HG03097 (cell line): ENCODE data around the gene SPATA31D4.
"Not testable (repeated sequence)": the region's sequence is repeated elsewhere in the genome, so short reads cannot be mapped to it uniquely, and the experiment has no call there.

ENCODE experiments used
- ATAC-seq: cut with Tn5 transposase; IDR thresholded peaks from one replicate; pipeline ENCODE4 v1.9.1; 2021; ENCODE audit not compliant: unreplicated experiment, low FRiP score

The SPATA31D4 gene

DNA sequence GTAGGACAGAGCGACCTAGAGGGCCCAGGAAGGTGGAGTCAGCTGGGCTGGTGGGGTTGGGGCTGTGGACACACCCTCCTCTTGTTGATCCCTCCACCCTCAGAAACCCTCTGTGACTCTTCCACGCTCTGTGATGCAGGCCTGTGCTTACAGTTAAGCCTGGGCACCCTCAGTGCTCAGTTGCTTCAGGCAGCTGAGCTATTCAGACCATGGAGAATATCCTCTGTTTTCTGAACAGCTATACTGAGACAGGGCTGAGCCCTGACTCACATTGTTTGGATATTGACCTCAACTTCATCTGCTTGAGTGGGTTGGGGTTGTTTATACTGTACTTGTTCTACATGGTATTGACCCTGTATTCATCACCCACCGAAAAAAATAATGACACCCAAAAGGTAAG, at the start of gene SPATA31D4:
SPATA31D4 (plus strand) TSS at position 124 of the 400 bp plus-strand sequence; CDS start at position 210, 86 bp downstream.
- not testable (repeated sequence) for ATAC-seq

DNA sequence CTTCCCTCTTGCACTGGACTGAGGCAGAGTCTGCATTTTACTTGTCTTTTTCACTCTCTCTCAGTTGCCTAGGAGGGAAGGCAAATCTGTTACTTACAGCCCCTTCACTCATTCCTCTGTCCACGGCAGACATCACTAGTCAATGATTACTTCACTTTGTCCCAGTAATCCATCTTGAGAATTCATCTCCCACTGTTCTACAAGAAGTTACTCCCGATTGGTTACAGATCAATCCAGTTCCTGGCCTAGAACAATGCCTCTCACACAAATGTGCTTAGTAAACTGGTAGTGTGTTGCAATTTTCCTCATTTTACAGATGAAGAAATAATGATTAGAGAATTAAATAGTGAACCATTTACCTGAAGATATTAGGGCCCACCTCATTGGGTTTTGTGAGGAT, 49.7 kb upstream of the SPATA31D4 start:
- no peak for ATAC-seq

DNA sequence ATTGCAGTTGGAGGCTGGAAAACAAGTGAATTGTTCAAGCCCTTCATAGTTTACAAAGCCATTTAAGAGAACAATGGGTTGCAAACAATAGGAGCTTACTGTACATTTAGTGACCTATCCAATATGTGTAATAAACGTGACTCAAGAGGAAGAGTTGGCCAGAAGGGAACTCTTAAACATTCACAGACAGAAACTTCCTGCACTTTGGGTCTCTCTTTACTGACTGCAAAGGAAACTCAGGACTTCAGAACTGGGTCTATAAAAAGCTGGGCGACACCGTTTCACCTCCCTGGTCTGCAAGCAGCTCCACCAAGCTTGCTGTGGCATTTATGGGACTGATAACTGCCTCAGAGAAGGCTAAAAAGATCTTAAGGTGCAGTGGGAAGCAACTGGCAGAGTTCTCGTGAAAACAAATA, 48.7 kb upstream of the SPATA31D4 start:
- no peak for ATAC-seq

DNA sequence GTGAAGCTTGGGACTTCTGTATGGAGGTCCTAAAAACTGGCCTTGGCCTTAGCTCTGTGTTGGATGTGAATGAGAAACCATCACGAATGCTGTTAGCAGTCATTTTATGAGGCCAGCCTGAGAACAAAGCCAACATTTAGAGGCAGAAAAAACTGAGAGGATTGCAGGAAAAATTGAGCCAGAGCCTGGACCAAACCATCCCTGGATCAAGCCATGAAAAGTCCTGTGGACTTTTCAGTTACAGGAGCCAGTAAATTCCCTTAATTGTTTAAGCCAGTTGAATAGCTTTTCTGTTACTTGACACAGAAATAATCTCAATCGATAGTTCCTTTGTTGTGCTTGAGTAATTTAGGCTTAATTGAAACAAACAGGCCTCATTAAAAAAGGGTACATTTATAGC, 42.6 kb upstream of the SPATA31D4 start:
- ATAC-seq = no peak

DNA sequence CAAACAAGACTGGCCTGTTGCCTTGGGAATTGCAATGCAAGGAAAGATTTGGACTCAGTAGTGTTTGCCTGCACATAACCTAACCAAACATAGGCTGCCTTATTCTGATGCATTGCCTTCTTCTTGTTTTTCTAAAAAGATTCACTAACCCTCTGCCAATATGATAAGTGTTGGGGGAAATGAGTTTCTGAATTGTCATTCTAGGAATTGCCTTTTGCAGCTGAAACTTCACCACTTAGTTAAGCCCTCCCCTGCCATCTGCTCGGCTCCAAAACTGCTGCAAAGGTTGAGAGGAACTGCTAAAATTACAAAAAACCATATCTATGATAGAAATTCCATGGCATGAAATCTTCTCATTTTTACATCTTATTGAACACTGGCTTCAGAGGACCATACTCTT, 41.6 kb upstream of the SPATA31D4 start:
- no peak for ATAC-seq

DNA sequence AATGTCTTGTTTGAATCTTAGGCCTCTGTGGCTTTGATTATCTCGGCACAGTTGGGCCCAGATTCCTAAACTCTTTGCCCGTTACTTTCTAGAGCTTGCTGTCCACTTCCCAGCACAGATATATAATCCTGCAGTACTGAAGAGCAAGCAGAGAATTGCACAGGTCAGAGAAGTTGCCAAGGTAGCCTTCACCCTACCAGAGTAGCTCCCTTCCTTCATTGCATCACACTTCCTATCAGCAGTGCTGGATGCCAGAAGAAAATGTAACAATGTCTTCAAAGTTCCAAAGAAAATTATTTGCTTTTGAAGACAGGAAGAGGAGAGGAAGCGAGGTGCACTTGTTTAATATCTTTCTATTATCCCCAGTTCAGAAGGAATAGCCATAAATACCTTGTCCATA, 38.1 kb upstream of the SPATA31D4 start:
- no peak for ATAC-seq

DNA sequence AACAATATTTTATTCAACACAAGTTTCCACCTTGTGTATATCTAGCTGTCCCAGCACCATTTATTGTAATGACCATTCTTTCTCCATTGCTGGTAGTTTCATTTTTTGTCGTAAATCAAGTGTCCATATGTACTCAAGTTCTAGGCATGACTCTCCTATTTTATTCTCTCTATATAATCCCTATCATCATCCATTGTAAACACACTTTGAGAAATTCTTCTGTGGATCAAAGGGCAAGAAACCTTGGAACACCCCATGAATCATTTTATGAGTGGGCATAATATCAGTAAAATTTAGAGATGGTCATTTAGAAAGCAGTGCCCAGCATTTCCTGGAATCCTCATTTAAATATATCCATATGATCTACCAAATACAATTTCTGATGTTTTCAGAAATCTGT, 35.8 kb upstream of the SPATA31D4 start:
- no peak for ATAC-seq

DNA sequence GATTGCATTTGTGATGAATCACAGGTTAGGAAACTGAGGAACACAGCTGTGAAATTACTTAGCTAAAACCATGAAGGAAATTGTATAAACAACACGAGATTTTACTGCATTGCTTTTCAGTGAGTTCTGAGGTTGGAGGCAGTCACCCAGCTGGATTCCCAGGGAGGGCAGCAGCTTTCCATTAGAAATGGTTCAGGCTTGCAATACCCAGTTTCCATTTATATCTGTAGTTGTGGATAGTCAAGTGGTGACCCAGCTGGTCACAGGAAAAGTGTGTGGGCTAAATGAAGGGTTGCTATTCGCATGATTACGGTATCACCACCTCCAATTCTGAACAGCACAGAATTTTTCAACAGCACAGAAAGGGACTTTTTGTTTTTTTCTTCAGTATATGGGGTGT, 34.3 kb upstream of the SPATA31D4 start:
- ATAC-seq = no peak

DNA sequence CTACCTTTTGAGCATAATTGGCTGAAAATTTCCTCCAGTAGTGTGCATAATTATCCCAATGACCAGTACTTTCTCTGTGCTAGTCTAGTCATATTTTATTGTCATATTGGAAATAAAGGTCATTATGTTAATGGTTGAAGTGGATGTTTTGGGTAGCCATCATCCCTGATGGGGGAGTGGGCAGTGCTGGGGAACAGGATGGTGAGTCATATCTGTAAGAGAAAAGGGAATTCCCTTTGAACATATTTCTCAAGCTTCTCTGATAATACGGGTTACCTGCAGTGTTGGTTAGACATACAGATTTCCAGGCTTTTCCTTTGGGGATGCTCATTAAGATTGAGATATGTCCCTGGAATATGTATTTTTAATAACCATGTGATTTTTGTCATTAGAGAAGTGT, 33.3 kb upstream of the SPATA31D4 start:
- ATAC-seq = no peak

DNA sequence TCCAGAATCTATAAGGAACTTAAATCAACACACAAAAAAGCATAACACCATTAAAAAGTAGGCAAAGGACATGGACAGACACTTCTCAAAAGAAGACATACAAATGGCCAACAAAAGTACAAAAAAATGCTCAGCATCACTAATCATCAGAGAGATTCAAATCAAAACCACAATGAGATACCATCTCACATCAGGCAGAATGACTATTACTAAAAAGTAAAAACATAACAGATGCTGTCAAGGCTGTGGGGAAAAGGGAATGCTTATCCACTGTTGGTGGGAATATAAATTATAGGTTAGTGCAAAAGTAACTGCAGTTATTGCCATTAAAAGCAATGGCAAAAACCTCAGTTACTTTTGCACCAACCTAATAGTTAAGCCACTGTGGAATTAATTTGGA, 32.2 kb upstream of the SPATA31D4 start:
- no peak for ATAC-seq

DNA sequence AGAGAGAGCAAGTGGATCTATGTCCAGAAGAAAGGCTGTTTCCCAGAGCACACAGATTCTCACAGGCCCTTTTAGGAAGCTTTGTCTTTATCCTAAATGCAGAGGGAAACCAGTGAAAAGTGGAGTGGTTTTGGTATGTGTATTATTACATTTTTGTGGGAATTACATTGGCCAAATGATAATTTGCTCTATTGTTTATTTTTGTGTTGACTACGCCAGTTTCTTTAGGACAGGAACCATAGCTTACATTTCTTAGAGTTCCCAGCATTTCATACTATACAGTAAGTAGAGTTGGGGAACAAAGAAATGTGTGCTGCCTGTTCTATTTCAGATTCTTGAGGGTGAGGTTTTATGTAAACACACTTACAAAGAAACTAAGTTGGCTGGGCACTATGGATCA, 29.4 kb upstream of the SPATA31D4 start:
- no peak for ATAC-seq

DNA sequence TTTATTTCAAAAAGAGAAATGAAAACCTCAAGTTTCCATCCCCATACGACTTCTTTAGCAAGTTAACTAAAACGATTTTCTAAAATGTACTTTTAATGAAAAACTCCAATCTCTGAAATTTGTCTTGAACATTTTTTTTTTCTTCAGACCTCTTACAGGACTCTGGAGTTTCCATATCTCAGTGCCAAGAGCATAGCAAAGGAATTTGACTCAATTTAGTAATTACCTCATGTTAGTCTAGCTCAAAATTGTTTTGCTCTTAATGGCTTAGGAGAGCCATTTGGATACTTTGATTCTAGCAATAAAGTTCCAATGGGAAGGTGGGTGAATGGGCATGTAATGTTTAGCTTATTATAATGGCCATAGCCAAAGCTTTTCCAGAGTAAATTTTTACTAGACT, 26.0 kb upstream of the SPATA31D4 start:
- no peak for ATAC-seq

DNA sequence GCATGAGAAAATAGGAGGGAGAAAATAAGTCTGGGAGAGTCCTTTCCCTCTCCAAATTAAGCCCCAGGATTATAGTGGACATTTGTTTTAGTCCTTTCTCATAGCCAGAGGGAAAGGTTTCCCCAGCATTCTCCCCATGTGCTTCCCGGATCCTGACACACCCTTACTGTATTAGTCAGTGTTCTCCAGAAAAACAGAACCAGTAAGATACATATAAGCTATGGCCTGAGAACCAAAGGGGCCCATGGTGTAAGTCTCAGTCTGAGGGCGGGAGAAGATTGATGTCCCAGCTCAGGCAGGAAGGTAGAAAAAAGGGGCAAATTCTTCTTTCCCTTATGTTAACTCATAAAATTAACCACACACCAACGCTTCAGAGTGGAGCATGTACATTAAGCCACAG, 25.6 kb upstream of the SPATA31D4 start:
- ATAC-seq = no peak

DNA sequence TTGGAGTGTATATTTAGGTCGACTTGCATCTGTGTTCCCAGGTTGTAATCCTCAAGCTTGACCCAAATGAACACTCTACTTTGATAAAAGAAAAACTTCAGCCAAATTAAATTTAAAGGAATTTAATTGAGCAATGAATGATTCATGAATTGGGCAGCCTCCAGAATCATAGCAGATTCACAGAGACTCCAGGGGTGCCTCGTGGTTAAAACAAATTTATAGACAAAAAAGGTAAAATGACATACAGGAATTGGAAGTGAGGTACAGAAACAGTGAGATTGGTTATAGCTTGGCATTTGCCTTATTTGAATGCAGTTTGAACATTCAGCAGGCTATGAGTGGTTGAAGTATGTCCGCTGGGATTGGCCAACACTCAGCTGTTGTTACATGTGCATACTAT, 21.6 kb upstream of the SPATA31D4 start:
- no peak for ATAC-seq

DNA sequence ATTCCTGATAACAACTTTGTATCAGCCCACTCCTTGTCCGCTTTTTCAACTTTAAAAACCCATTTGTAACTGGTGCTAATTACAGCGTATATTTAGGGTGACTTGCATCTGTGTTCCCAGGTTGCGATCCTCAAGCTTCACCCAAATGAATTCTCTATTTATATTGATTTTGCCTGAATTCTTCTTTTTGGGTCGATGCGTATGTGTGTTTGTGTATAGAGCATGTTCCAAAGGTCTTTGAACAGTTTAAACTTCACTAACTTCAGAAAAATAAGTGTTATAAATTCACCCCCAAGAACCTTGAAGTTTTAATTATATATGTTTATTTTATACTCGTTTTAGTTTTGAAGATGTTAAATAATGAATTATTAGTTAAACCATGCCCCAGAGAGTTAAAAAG, 16.1 kb upstream of the SPATA31D4 start:
- ATAC-seq = no peak

DNA sequence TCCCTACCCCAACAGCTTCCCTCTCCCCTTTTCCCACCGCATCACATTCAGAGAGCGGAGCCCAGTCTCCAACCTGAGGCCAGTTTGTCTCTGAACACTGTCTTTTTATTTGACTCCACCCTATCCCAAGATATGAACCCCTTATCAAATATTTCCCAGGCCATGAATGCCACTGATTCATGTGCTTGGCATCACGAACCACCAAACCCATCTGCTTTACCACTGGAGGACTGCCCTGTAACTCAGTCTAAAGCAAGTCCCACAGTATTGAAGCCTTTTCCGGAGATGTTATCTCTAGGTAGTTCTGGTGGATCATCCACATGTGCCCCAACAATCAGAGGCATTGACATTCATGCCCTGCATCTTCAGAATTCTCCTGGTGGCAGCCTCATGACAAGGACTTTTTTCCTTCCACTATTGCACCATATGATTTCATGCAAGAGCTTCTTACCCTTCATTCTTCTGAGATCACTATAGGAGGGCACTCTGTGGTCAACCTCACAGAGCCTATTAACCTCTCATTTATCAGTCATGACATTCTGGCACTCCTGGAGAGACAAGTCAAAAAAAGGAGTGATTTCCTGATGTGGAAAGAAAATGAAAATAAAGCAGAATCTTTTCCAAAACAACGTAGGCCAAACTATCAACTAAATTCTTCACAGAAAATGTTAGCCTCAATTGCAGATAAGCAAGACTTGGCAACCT, 12.3 kb upstream of the SPATA31D4 start:
- no peak for ATAC-seq

DNA sequence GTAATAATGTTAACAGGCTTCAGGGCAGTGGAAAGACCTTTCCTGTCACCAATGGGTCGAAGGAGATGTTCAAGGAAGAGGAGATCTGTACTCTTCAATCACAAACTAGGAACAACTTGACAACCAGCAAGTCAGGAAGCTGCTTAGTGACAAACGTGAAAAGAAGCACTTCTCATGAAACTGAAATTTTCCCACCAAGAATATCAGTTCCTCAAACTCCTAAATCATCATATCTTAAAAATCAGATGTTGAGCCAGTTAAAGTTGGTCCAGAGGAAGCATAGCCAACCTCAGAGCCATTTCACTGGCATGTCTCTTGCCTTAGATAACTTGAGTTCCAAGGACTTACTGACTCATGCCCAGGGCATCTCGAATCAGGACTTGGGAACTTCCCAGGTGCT, 9.7 kb upstream of the SPATA31D4 start:
- ATAC-seq = not testable (repeated sequence)

DNA sequence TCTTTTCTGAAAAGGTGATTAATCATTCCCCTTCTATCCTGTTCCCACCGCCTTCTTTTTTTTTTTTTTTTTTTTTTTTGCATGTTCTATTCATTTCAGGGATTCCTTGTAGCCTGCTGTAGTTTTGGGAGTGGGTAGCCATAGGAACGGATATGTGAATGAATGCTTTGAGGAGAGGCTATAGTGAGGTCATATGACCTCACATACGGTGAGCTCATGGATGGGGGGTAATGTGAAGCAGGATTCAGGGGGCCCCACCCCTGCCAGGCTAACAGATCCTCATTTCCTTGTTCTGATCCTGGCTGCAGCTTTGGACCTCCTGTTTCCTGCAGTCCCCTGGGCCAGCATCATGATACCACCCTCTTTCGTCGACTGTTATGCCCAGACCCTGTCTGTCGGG, 1.9 kb downstream of the SPATA31D4 start:
- not testable (repeated sequence) for ATAC-seq

DNA sequence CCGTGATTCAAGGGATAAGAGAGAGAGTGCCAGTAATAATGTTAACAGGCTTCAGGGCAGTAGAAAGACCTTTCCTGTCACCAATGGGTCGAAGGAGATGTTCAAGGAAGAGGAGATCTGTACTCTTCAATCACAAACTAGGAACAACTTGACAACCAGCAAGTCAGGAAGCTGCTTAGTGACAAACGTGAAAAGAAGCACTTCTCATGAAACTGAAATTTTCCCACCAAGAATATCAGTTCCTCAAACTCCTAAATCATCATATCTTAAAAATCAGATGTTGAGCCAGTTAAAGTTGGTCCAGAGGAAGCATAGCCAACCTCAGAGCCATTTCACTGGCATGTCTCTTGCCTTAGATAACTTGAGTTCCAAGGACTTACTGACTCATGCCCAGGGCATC, 5.3 kb downstream of the SPATA31D4 start:
- ATAC-seq = not testable (repeated sequence)

DNA sequence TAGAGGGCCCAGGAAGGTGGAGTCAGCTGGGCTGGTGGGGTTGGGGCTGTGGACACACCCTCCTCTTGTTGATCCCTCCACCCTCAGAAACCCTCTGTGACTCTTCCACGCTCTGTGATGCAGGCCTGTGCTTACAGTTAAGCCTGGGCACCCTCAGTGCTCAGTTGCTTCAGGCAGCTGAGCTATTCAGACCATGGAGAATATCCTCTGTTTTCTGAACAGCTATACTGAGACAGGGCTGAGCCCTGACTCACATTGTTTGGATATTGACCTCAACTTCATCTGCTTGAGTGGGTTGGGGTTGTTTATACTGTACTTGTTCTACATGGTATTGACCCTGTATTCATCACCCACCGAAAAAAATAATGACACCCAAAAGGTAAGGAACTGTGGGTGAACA, 15.2 kb downstream of the SPATA31D4 start, which contains the start of gene SPATA31D3:
SPATA31D3 (plus strand) TSS at position 108 of the 400 bp plus-strand sequence; CDS start at position 194, 86 bp downstream.
- ATAC-seq = not testable (repeated sequence)

DNA sequence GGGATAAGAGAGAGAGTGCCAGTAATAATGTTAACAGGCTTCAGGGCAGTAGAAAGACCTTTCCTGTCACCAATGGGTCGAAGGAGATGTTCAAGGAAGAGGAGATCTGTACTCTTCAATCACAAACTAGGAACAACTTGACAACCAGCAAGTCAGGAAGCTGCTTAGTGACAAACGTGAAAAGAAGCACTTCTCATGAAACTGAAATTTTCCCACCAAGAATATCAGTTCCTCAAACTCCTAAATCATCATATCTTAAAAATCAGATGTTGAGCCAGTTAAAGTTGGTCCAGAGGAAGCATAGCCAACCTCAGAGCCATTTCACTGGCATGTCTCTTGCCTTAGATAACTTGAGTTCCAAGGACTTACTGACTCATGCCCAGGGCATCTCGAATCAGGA, 20.4 kb downstream of the SPATA31D4 start:
- not testable (repeated sequence) for ATAC-seq

DNA sequence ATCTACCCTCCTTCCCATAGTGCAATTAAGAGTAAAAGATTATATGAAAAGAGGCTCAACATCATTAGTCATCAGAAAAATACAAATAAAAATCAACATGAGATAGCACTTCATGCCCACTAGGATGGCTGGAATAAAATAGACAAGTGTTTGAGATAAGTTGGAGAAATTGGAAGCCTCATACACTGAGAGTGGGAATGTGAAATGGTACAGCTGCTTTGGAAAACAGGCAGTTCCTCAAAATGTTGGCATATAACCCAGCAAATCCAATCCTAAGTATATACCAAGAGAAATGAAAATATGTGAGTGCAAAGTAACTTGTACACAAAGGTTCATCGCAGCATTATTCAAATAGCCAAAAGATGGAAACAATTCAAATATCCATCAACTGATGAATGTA, 24.9 kb downstream of the SPATA31D4 start:
- ATAC-seq = no peak

DNA sequence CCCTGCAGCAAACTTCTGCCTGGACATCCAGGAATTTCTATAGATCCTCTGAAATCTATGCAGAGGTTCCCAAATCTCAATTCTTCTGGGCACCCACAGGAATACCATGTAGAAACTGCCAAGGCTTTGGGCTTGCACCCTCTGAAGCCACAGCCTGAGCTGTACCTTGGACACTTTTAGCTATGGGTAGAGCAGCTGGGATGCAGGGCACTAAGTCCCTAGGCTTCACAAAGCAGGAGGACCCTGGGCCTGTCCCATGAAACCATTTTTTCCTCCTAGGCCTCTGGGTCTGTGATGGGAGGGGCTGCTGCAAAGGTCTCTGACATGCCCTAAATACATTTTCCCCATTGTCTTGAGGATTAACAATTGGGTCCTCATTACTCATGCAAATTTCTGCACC, 27.4 kb downstream of the SPATA31D4 start:
- no peak for ATAC-seq
